Stimulated activated CD4-positive, alpha-beta T cell treated with anti-CD3 and anti-CD28 coated beads, Interleukin-15, amount 100 ng/mL, for 1 hour (primary cell): ENCODE data around the gene RRAD.
"Not testable (repeated sequence)": the region's sequence is repeated elsewhere in the genome, so short reads cannot be mapped to it uniquely, and the experiment has no call there.

Experiments
- DNase-seq, 2 donors: peaks; one replicate each; pipeline ENCODE4 v3.0.0-alpha.2; 2020; ENCODE audit warnings: low read depth in 1 of 2, low spot score in 1 of 2

Gene RRAD

DNA sequence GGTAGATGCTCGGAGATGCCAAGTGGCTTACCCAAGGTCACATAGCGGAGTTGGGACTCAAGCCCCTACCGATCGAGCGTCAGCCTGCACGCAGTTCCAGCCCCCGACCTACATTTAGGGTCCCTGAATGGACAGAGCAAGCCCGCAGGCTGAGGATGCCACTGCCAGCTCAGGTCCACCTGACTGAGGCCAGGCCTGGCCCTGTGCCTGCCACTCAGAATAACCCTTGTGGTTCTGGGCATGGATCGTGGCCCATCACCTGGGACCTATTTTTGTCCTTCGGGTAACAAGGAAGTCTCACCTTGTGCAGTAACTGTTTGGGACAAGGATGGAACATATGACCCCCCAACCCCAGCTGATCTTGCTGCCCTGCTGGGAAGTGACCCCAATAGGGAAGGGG, 23.7 kb downstream of the RRAD start:
- DNase-seq: no peak

DNA sequence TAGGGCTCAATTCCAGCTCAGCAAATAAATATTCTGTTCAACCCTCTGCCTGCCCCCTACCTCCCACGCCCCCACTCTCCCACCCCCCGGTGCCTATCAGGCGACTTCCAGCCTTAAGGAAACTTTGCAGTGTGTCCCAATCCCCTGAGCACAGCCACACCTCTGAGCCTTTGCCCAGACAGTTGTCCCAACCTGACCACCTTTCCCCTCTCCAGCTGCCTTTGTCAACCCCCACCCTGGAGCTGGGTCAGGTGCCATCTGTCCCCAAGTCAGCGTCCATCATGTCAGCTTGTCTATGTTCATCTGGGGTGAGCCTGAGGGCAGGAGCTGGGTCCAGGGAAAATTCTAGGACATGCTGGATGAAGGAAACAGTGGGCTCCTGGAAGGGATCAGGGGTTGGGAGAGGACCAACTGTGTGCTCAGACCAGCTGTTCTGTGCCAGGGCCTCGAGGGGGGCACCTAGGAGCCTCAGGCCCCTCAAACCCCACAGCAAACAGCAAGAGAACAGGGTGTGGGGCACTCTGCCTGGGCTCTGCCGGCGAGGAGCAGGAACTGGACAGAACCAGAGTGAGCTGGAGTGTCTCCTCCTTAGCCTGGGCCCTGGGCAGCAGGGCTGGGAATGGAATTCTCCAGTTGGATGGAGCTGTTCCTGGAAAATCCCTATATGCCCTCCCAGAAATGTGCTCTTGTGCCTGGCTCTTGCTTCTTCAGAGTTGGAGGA, 24.5 kb downstream of the RRAD start:
- DNase-seq: no peak

DNA sequence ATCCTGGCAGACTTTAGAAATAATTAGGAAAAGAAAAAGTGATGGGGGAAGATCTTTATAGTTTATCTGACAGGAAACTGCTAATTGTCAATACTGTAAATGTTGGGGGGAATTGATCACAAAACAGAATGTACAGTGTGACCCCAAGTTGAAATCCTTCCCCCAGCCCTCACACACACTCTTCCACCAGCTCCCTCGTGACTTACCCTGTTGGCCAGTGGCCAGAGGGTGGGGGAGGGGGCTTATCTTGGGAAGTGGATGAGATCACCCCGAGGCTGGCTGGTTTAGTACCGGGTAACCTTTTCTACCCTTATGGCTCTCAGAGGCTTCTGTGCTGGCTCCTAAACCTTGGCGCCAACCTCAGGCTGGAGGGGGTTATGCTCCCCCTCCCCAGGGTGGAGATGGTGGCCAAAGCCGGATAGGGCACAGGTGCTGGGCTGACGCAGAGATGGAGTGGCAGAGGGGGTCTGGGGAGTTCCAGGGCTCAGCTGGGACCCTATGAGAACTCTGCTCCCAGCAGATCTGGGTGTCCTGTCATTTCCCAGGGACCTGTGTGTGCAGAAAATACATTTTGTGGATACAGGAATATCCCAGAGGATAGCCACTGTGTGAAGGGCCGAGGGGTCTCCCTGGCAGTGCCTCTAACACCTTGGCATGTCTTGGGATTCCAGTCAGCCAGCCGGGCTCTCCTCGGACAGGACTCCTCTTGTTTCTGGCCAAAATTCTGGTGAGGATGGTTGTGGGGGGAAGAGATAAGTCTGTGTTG, 25.2 kb downstream of the RRAD start:
- DNase-seq: no peak

- no peak for DNase-seq
Measured at GRCh38 chr16:66899310-66899944, 25.9 kb downstream of the RRAD start.

GRCh38 chr16:66898933-66899309, 26.4 kb downstream of the RRAD start:
- DNase-seq: no peak

DNA sequence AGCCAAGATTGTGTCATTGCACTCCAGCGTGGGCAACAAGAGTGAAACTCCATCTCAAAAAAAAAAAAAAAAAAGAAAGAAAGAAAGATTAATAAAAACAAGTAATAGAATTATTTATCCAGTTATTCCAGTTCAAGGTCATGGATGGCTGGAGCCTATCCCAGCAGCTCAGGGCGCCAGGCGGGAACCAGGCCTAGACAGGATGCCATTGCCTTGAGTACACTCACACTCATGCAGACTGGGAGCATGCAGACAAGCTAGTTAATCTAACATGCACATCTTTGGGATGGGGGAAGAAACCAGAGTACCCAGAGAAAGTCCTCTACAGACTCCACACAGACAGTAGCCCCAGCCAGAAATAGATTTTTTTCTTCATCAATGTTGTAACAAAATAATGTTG, 27.1 kb downstream of the RRAD start:
- no peak for DNase-seq

- DNase-seq: not testable (repeated sequence)
Measured at GRCh38 chr16:66896682-66897081, 28.7 kb downstream of the RRAD start.

DNA sequence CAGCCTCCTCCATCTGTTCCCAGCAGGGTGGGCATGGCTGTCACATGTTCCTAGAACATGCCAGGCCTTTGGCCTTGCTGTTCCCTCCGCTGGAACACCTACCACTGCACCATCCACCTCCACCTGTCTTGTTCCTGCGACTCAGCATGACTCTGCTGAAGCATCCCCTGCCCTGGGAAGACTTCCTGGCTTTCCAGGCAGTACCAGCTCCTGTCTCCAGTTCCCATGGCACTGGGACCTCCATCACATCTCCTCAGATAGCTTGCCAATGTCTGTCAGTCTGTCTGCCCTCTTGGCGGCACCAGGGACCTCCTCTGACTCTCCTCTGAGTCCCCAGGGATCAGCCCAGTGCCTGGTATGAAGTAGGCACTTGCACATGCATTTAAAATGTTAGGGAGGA, 29.3 kb downstream of the RRAD start:
- no peak for DNase-seq

DNA sequence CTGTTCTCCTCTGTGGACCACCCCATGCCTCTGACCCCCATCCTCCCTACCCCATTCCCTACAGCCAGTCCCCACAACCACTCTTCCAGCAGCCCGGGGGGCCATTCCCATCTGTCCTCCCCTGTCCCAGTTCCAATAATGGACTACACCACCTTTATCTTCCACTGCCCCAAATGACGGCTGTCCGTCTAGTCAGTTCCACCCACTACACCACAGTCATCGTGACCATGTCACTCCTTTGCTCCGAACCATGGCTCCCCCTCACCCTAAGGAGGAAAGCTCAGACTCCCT, 29.7 kb downstream of the RRAD start:
- DNase-seq: no peak

DNA sequence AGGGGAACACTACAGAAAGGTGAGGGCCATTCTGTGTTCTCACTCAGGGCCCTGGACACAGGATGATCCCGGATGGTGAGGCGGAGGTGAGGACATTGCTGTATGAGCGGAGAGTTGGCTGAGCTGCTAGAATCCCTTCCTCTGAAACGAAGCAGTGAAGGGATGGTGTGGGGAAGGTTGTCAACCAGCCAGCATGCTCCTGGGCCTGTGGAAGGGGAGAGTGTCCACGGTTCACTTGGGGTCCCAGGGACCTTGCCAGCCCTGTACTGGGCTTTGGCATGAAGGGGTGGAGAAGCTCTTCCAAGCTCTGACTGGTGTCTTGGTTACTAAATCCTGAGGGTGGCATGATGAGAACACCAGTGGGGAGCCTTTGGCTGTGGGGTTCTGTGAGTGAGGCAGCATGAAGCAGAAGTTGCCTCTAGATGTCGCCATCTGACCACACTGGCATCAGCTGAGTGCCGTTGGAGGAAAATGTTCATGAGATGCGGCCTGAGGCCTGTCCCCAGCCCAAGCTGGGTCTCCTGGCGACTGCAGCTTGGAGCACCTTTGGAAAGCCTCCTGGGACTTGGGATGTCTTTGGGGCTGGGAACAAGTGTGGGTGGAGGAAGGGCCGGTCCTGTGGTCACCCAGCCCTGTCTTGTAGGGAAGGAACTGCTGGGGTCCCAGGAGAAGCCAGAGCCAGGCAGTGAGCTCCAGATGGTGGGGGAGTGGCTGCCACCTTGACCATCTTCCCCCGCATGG, 30.2 kb downstream of the RRAD start:
- peak; percentile 18 to 22 for DNase-seq

GRCh38 chr16:66894055-66894454, 31.3 kb downstream of the RRAD start:
- no peak for DNase-seq

DNA sequence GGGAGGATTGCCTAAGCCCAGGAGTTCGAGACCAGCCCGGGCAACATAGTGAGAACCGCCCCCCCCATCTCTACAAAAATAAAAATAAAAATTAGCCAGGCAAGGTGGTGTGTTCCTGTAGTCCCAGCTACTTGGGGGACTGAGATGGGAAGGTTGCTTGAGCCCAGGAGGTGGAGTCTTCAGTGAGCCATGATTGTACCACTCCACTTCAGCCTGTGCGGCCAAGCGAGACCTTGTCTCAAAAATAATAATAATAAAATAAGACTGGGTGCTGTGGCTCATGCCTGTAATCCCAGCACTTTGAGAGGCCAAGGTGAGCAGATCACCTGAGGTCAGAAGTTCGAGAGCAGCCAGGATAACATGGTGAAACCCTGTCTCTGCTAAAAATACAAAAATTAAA, 33.5 kb downstream of the RRAD start:
- DNase-seq: no peak

- no peak for DNase-seq
Measured at GRCh38 chr16:66891360-66891759, 34.0 kb downstream of the RRAD start.

GRCh38 chr16:66890799-66891198, 34.5 kb downstream of the RRAD start:
- no peak for DNase-seq

DNA sequence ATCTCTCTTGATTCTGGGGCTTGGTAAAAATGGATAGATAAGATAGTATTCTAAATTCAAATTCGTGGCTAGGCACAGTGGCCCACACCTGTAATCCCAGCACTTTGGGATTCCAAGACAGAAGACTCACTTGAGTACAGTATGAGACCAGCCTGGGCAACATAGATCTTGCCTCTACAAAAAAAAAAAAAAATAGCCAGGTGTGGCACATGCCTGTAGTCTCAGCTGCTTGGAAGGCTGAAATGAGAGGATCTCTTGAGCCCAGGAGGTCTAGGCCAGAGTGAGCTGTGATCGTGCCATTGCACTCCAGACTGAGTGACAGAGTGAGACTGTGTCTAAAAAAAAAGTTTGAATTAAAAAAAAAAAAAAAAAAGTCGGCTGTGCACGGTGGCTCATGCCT, 35.7 kb downstream of the RRAD start:
- DNase-seq: no peak

- no peak for DNase-seq
Measured at GRCh38 chr16:66888647-66889615, 36.4 kb downstream of the RRAD start.

GRCh38 chr16:66886914-66887313, 38.4 kb downstream of the RRAD start:
- DNase-seq: no peak

DNA sequence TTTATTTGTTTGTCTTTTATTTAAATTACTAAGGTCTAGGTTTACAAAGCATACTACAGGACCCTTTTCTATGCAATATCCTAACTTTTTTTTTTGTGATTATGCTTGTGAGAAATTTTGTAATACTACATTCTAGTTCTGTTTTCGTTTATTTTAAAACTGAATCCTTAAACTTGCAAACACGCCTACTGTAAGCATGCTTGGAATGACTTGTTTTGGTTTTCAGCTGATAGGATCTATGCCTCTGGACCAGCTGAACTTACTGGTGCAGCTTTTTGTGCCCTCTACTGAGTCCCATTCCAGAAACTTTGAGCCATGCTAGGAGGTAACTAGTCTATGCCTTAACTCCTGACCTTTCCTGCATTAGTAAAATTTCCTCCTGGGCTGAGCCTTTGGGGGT, 39.0 kb downstream of the RRAD start:
- DNase-seq: no peak

DNA sequence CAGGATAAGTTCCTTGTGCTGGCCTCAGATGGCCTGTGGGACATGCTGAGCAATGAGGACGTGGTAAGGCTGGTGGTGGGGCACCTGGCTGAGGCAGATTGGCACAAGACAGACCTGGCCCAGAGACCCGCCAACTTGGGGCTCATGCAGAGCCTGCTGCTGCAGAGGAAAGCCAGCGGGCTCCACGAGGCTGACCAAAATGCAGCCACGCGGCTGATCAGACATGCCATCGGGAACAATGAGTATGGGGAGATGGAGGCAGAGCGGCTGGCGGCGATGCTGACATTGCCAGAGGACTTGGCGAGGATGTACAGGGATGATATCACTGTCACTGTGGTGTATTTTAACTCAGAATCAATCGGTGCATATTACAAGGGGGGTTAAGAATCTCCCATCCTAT, 39.8 kb downstream of the RRAD start:
- DNase-seq: no peak

DNA sequence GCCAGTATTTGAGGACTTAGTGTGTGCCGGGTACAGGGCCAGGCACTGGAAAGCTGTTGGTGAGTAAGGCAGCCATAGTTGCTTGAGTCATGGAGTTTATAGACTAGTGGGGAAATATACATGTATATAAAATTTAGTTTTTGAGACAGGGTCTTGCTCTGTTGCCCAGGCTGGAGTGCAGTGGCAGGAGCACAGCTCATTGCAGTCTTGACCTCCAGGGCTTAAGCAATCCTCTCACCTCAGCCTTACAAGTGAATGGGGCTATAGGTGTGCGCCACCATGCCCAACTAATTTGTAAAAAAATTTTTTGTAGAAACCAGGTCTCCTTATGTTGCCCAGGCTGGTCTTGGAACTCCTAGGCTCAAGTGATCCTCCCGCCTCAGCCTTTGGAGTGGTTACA, 42.6 kb downstream of the RRAD start:
- no peak for DNase-seq
